ENCODE data around the gene LAMC2. TPM values are rescaled to one million over a fixed set of nuclear protein-coding genes. Genes with fewer than 3 reads are reported as not detected.

Gene LAMC2
- total RNA-seq, 1 experiment from 2014 or later, result 642 TPM

DNA sequence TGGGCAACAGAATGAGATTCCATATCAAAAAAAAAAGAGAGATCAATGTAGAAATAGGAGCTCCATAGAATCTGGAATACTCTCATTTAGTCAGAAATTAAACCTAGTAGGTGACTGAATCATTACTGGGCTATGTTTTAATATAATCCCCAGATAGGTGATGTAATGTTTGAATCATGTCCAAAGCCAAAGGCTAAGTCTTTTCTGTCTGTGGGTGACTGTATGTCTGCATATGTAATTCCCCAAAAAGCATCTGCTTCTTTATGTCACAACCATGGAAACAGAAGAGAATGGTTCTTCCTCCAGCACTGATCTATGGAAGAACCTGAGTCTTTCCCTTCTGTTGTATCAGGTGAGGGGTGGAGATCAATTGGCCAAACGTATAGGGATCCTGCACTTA, 5.8 kb downstream of the LAMC2 start:
- Mint-ChIP-seq H3K9me3 (ENCODE audit: low read depth, unreplicated experiment) (no peaks in the 10 kb centered on the region), H3K27ac (ENCODE audit: unreplicated experiment) (peak overlapping the region; percentile 68), H3K27me3 (ENCODE audit: unreplicated experiment) (no peaks in the 10 kb centered on the region), H3K36me3 (ENCODE audit: insufficient read depth, unreplicated experiment) (peaks cover 81% of the 10 kb centered on the region), H3K4me1 (ENCODE audit: low read depth, unreplicated experiment) (peaks cover 68% of the 10 kb centered on the region), H3K4me3 (ENCODE audit: low read depth, unreplicated experiment) (peak overlapping the region; percentile 45)
- no peak for DNase-seq
- intact Hi-C loops (cut with micrococcal nuclease; ENCODE audit: unreplicated experiment), result no loop called here
- BruUV-seq (replicated peaks), result no TSS peak
- CTCF ChIA-PET, result no interaction called here
- TF ChIP-seq, protein P1, sequence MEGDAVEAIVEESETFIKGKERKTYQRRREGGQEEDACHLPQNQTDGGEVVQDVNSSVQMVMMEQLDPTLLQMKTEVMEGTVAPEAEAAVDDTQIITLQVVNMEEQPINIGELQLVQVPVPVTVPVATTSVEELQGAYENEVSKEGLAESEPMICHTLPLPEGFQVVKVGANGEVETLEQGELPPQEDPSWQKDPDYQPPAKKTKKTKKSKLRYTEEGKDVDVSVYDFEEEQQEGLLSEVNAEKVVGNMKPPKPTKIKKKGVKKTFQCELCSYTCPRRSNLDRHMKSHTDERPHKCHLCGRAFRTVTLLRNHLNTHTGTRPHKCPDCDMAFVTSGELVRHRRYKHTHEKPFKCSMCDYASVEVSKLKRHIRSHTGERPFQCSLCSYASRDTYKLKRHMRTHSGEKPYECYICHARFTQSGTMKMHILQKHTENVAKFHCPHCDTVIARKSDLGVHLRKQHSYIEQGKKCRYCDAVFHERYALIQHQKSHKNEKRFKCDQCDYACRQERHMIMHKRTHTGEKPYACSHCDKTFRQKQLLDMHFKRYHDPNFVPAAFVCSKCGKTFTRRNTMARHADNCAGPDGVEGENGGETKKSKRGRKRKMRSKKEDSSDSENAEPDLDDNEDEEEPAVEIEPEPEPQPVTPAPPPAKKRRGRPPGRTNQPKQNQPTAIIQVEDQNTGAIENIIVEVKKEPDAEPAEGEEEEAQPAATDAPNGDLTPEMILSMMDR (IDR thresholded peaks at IDR 0.05; ENCODE audit: unreplicated experiment), result no peak

DNA sequence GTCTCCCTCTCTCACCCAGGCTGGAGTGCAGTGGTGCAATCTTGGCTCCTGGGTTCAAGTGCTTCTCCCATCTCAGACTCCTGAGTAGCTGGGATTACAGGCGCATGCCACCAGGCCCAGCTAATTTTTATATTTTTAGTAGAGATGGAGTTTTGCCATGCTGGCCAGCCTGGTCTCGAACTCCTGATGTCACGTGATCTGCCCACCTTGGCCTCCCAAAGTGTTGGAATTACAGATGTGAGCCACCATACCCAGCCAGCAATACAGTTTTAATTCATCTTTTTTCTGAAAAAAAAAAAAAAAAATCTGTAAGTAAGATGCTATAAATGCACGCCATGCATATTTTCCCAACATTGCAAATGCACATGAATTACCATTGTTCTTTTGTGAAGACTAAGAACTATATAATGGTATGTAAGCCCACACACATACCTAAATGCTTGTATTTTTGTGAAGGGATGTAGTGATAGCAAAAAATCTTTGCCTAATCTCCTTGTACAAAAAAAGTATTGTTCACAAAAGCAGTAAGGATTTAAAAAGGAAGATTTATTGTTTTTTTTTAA, 8.0 kb downstream of the LAMC2 start:
- CTCF ChIA-PET, result no interaction called here
- Mint-ChIP-seq H3K9me3 (ENCODE audit: low read depth, unreplicated experiment) (no peaks in the 10 kb centered on the region), H3K27me3 (ENCODE audit: unreplicated experiment) (no peaks in the 10 kb centered on the region), H3K27ac (ENCODE audit: unreplicated experiment) (no peak overlapping the region), H3K36me3 (ENCODE audit: insufficient read depth, unreplicated experiment) (peaks cover 81% of the 10 kb centered on the region), H3K4me1 (ENCODE audit: low read depth, unreplicated experiment) (peaks cover 70% of the 10 kb centered on the region), H3K4me3 (ENCODE audit: low read depth, unreplicated experiment) (no peak overlapping the region)
- intact Hi-C loops (cut with micrococcal nuclease; ENCODE audit: unreplicated experiment), result no loop called here
- DNase-seq, result no peak
- no TSS peak for BruUV-seq (replicated peaks)
- TF ChIP-seq, protein P1 (IDR thresholded peaks at IDR 0.05; ENCODE audit: unreplicated experiment), result no peak

DNA sequence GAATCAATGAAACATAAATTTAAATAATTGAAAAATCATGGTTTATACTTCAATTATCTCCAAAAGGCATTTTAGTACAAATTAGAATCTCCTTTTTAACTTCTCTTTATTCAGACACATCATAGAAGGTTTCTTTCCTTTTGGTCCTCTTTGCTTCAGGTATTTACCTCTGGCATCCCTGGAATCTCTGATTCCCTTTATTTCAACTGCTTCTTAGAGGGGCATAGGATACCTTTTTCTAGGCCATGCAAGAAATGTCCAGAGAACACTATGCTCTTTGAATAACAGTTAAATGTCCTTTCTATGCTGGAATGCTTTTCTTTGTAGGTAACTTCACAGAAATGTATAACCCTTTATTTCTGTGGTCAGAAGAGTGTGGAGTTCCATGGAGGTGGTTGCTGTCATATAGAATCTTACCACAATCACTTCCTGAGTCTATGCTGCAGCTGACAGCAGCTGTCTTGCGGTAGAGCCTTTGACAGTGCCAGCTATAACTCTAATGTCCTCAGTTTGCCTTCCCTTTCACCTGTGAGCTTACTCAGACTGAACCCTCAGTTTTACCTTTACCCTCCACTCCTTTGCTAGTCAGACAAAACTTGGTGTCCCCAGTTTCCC, 8.6 kb downstream of the LAMC2 start:
- peaks cover 70% of the 10 kb centered on the region for H3K4me1 Mint-ChIP-seq (ENCODE audit: low read depth, unreplicated experiment)
- H3K27me3 Mint-ChIP-seq (ENCODE audit: unreplicated experiment), result no peaks in the 10 kb centered on the region
- H3K4me3 Mint-ChIP-seq (ENCODE audit: low read depth, unreplicated experiment), result peak overlapping the region; percentile 43
- intact Hi-C loops (cut with micrococcal nuclease; ENCODE audit: unreplicated experiment), result no loop called here
- H3K27ac Mint-ChIP-seq (ENCODE audit: unreplicated experiment), result peak overlapping the region; percentile 79
- TF ChIP-seq, protein P1 (IDR thresholded peaks at IDR 0.05; ENCODE audit: unreplicated experiment), result no peak
- no peak for DNase-seq
- peaks cover 80% of the 10 kb centered on the region for H3K36me3 Mint-ChIP-seq (ENCODE audit: insufficient read depth, unreplicated experiment)
- no peaks in the 10 kb centered on the region for H3K9me3 Mint-ChIP-seq (ENCODE audit: low read depth, unreplicated experiment)
- CTCF ChIA-PET, result no interaction called here
- no TSS peak for BruUV-seq (replicated peaks)

DNA sequence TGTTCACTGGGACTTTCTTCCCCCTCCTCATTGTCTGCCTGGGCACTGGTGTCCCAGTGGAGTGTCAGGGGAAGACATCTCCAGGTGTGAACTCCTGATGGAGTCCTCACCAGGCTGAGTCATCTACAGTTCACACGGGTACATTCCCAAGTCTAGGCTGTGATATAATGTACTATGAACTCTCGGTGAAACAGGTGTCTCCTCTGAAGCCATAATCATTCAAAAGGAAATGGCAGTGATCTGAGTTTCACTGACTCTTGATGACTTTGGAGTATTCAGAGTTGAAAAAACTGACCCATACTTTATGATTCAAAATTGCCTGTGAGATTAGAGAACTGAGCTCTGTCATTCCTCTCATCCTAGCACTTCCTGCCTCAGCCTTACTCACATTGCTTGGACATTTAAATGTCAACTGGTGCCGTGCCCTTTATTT, 9.1 kb downstream of the LAMC2 start:
- CTCF ChIA-PET, result no interaction called here
- Mint-ChIP-seq H3K27me3 (ENCODE audit: unreplicated experiment) (no peaks in the 10 kb centered on the region), H3K4me1 (ENCODE audit: low read depth, unreplicated experiment) (peaks cover 70% of the 10 kb centered on the region), H3K36me3 (ENCODE audit: insufficient read depth, unreplicated experiment) (peaks cover 83% of the 10 kb centered on the region), H3K4me3 (ENCODE audit: low read depth, unreplicated experiment) (peak overlapping the region; percentile 43), H3K9me3 (ENCODE audit: low read depth, unreplicated experiment) (no peaks in the 10 kb centered on the region), H3K27ac (ENCODE audit: unreplicated experiment) (peak overlapping the region; percentile 79)
- intact Hi-C loops (cut with micrococcal nuclease; ENCODE audit: unreplicated experiment), result no loop called here
- TF ChIP-seq, protein P1 (IDR thresholded peaks at IDR 0.05; ENCODE audit: unreplicated experiment), result no peak
- no TSS peak for BruUV-seq (replicated peaks)
- DNase-seq, result peak; percentile 40
